Activated T-helper 1 cell treated with anti-CD3 and anti-CD28 coated beads, Interleukin-12 subunit alpha, Interleukin-12 subunit beta, Interleukin-2, Interleukin-4 antibody, amounts not matched to agents 30 ng/mL and 10 ng/mL and 1 ng/mL, durations not matched to agents 14 hours and 24 hours and 36 hours (primary cell): ENCODE results near the gene CYB5RL. TPM values are rescaled to one million over a fixed set of nuclear protein-coding genes. Genes with fewer than 3 reads are reported as not detected.

Source experiments
- DNase-seq: peaks from one replicate; pipeline ENCODE4 v3.0.0; 2021; ENCODE audit warnings: low spot score
- H3K27ac Mint-ChIP-seq: one replicate; pipeline ENCODE4 v1.8.0; 2021; ENCODE audit warnings: mild to moderate bottlenecking, mixed read lengths
- H3K27me3 Mint-ChIP-seq: one replicate; pipeline ENCODE4 v1.8.0; 2022; ENCODE audit warnings: mild to moderate bottlenecking, moderate library complexity, mixed read lengths; ENCODE audit not compliant: insufficient read depth
- H3K36me3 Mint-ChIP-seq: one replicate; pipeline ENCODE4 v1.8.0; 2021; ENCODE audit warnings: low read depth, mixed read lengths
- H3K4me1 Mint-ChIP-seq: one replicate; pipeline ENCODE4 v1.8.0; 2021; ENCODE audit warnings: low read depth, mixed read lengths
- H3K4me3 Mint-ChIP-seq: one replicate; pipeline ENCODE4 v1.8.0; 2021; ENCODE audit warnings: mild to moderate bottlenecking, moderate library complexity, mixed read lengths
- H3K9me3 Mint-ChIP-seq: one replicate; pipeline ENCODE4 v1.8.0; 2021; ENCODE audit warnings: mixed read lengths
- intact Hi-C: fragments of 100-400 bp; cut with micrococcal nuclease; formaldehyde crosslinking; loops from one replicate; pipeline ENCODE4 v1.15.1; 2024
- total RNA-seq: library from RNA; stranded (reverse); gene quantifications from 2 replicates; pipeline ENCODE4 v1.2.3, GENCODE V29; 2022

CYB5RL gene
- total RNA-seq, 1 donor from 2014 or later = 8.3 TPM

GRCh38 chr1:54199151-54199764 lies 572 bp downstream of the CYB5RL start:
- Mint-ChIP-seq H3K27me3 (no peaks in the 10 kb centered on the region), H3K4me1 (peaks cover 38% of the 10 kb centered on the region), H3K36me3 (peaks cover 16% of the 10 kb centered on the region), H3K27ac (peak overlapping the region; percentile 59), H3K4me3 (peak overlapping the region; percentile 90), H3K9me3 (no peaks in the 10 kb centered on the region)
- intact Hi-C loops = no loop called here
- no peak for DNase-seq

GRCh38 chr1:54193453-54193852 lies 6.4 kb downstream of the CYB5RL start:
- Mint-ChIP-seq H3K9me3 (no peaks in the 10 kb centered on the region), H3K27me3 (no peaks in the 10 kb centered on the region), H3K4me1 (no peaks in the 10 kb centered on the region), H3K27ac (no peak overlapping the region), H3K4me3 (no peak overlapping the region), H3K36me3 (peaks cover 4% of the 10 kb centered on the region)
- intact Hi-C loops = no loop called here
- DNase-seq = no peak

- H3K27ac Mint-ChIP-seq = no peak overlapping the region
- DNase-seq = no peak
- no peaks in the 10 kb centered on the region for H3K4me1 Mint-ChIP-seq
- no peaks in the 10 kb centered on the region for H3K27me3 Mint-ChIP-seq
- no peak overlapping the region for H3K4me3 Mint-ChIP-seq
- intact Hi-C loops = no loop called here
- H3K9me3 Mint-ChIP-seq = no peaks in the 10 kb centered on the region
- peaks cover 5% of the 10 kb centered on the region for H3K36me3 Mint-ChIP-seq
These were observed 8.3 kb downstream of the CYB5RL start for GRCh38 chr1:54191525-54191924.

- Mint-ChIP-seq H3K27me3 (no peaks in the 10 kb centered on the region), H3K36me3 (peaks cover 7% of the 10 kb centered on the region), H3K4me3 (no peak overlapping the region), H3K9me3 (no peaks in the 10 kb centered on the region), H3K27ac (no peak overlapping the region), H3K4me1 (no peaks in the 10 kb centered on the region)
- intact Hi-C loops = no loop called here
- no peak for DNase-seq
These were observed 9.3 kb downstream of the CYB5RL start for GRCh38 chr1:54190526-54190925.

- no peak overlapping the region for H3K27ac Mint-ChIP-seq
- DNase-seq = no peak
- H3K36me3 Mint-ChIP-seq = peaks cover 7% of the 10 kb centered on the region
- H3K4me1 Mint-ChIP-seq = no peaks in the 10 kb centered on the region
- H3K27me3 Mint-ChIP-seq = no peaks in the 10 kb centered on the region
- no peak overlapping the region for H3K4me3 Mint-ChIP-seq
- intact Hi-C loops = no loop called here
- no peaks in the 10 kb centered on the region for H3K9me3 Mint-ChIP-seq
These were observed 11.5 kb downstream of the CYB5RL start for GRCh38 chr1:54188291-54188690.

GRCh38 chr1:54186056-54186455 lies 13.8 kb downstream of the CYB5RL start:
- H3K27ac Mint-ChIP-seq = no peak overlapping the region
- H3K36me3 Mint-ChIP-seq = peaks cover 3% of the 10 kb centered on the region
- no peaks in the 10 kb centered on the region for H3K27me3 Mint-ChIP-seq
- intact Hi-C loops = no loop called here
- H3K9me3 Mint-ChIP-seq = no peaks in the 10 kb centered on the region
- no peak for DNase-seq
- no peaks in the 10 kb centered on the region for H3K4me1 Mint-ChIP-seq
- no peak overlapping the region for H3K4me3 Mint-ChIP-seq

- Mint-ChIP-seq H3K4me1 (no peaks in the 10 kb centered on the region), H3K36me3 (peaks cover under 1% of the 10 kb centered on the region), H3K27me3 (no peaks in the 10 kb centered on the region), H3K9me3 (no peaks in the 10 kb centered on the region), H3K27ac (no peak overlapping the region), H3K4me3 (no peak overlapping the region)
- no peak for DNase-seq
- intact Hi-C loops = loop anchor here (1.0 kb wide), 1 partner anchor 308 kb away; no protein-coding TSS in a partner anchor
These were observed 19.0 kb downstream of the CYB5RL start for GRCh38 chr1:54180701-54181360.

- H3K9me3 Mint-ChIP-seq = no peaks in the 10 kb centered on the region
- peaks cover 2% of the 10 kb centered on the region for H3K36me3 Mint-ChIP-seq
- DNase-seq = no peak
- no peak overlapping the region for H3K4me3 Mint-ChIP-seq
- intact Hi-C loops = no loop called here
- H3K27me3 Mint-ChIP-seq = no peaks in the 10 kb centered on the region
- H3K27ac Mint-ChIP-seq = no peak overlapping the region
- H3K4me1 Mint-ChIP-seq = no peaks in the 10 kb centered on the region
These were observed 21.3 kb downstream of the CYB5RL start for GRCh38 chr1:54178296-54179070.

GRCh38 chr1:54177726-54178125 lies 22.1 kb downstream of the CYB5RL start:
- H3K36me3 Mint-ChIP-seq = peaks cover 2% of the 10 kb centered on the region
- DNase-seq = no peak
- H3K9me3 Mint-ChIP-seq = no peaks in the 10 kb centered on the region
- no peaks in the 10 kb centered on the region for H3K27me3 Mint-ChIP-seq
- no peaks in the 10 kb centered on the region for H3K4me1 Mint-ChIP-seq
- no peak overlapping the region for H3K27ac Mint-ChIP-seq
- intact Hi-C loops = no loop called here
- H3K4me3 Mint-ChIP-seq = no peak overlapping the region

GRCh38 chr1:54176621-54177327 lies 23.1 kb downstream of the CYB5RL start:
- no peak overlapping the region for H3K27ac Mint-ChIP-seq
- intact Hi-C loops = no loop called here
- H3K4me3 Mint-ChIP-seq = no peak overlapping the region
- no peaks in the 10 kb centered on the region for H3K27me3 Mint-ChIP-seq
- H3K4me1 Mint-ChIP-seq = peaks cover under 1% of the 10 kb centered on the region
- peaks cover 2% of the 10 kb centered on the region for H3K36me3 Mint-ChIP-seq
- DNase-seq = no peak
- no peaks in the 10 kb centered on the region for H3K9me3 Mint-ChIP-seq

GRCh38 chr1:54174106-54174505 lies 25.7 kb downstream of the CYB5RL start:
- Mint-ChIP-seq H3K4me1 (peaks cover 13% of the 10 kb centered on the region), H3K9me3 (no peaks in the 10 kb centered on the region), H3K36me3 (peaks cover 2% of the 10 kb centered on the region), H3K27ac (no peak overlapping the region), H3K27me3 (no peaks in the 10 kb centered on the region), H3K4me3 (no peak overlapping the region)
- intact Hi-C loops = no loop called here
- no peak for DNase-seq

GRCh38 chr1:54173681-54174080 lies 26.1 kb downstream of the CYB5RL start:
- Mint-ChIP-seq H3K4me1 (peaks cover 13% of the 10 kb centered on the region), H3K36me3 (peaks cover 2% of the 10 kb centered on the region), H3K4me3 (no peak overlapping the region), H3K9me3 (no peaks in the 10 kb centered on the region), H3K27me3 (peaks cover 1% of the 10 kb centered on the region), H3K27ac (no peak overlapping the region)
- intact Hi-C loops = no loop called here
- no peak for DNase-seq
